Measurements from ENCODE around the gene ABCF3.

Gene ABCF3

GRCh38 chr3:184233127-184233843 lies 47.3 kb downstream of the ABCF3 start:
- in situ Hi-C loops (cut with MboI; ENCODE audit: low pct_unique_long_range_greater_than_20kb, low sequenced_read_pairs, unreplicated experiment) = loop anchor here (25.0 kb wide), 1 partner anchor 346 kb away; the partner anchor contains the start of gene PARL
- TF ChIP-seq, protein P1, sequence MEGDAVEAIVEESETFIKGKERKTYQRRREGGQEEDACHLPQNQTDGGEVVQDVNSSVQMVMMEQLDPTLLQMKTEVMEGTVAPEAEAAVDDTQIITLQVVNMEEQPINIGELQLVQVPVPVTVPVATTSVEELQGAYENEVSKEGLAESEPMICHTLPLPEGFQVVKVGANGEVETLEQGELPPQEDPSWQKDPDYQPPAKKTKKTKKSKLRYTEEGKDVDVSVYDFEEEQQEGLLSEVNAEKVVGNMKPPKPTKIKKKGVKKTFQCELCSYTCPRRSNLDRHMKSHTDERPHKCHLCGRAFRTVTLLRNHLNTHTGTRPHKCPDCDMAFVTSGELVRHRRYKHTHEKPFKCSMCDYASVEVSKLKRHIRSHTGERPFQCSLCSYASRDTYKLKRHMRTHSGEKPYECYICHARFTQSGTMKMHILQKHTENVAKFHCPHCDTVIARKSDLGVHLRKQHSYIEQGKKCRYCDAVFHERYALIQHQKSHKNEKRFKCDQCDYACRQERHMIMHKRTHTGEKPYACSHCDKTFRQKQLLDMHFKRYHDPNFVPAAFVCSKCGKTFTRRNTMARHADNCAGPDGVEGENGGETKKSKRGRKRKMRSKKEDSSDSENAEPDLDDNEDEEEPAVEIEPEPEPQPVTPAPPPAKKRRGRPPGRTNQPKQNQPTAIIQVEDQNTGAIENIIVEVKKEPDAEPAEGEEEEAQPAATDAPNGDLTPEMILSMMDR (IDR thresholded peaks at IDR 0.05; ENCODE audit: extremely low read depth, insufficient read depth, missing control alignments) = no peak
- DNase-seq (ENCODE audit: low spot score) = peak; percentile 14

- TF ChIP-seq, protein P1 (IDR thresholded peaks at IDR 0.05; ENCODE audit: extremely low read depth, insufficient read depth, missing control alignments) = no peak
- in situ Hi-C loops (cut with MboI; ENCODE audit: low pct_unique_long_range_greater_than_20kb, low sequenced_read_pairs, unreplicated experiment) = loop anchor here (25.0 kb wide), 1 partner anchor 347 kb away; the partner anchor contains the start of gene PARL
- peak; percentile 26 for DNase-seq (ENCODE audit: low spot score)
Measured at GRCh38 chr3:184234224-184234623, 48.2 kb downstream of the ABCF3 start.

GRCh38 chr3:184234671-184235380 lies 48.8 kb downstream of the ABCF3 start:
- peak; percentile 12 for DNase-seq (ENCODE audit: low spot score)
- TF ChIP-seq, protein P1 (IDR thresholded peaks at IDR 0.05; ENCODE audit: extremely low read depth, insufficient read depth, missing control alignments) = no peak
- in situ Hi-C loops (cut with MboI; ENCODE audit: low pct_unique_long_range_greater_than_20kb, low sequenced_read_pairs, unreplicated experiment) = loop anchor here (25.0 kb wide), 1 partner anchor 348 kb away; the partner anchor contains the start of gene PARL

DNA sequence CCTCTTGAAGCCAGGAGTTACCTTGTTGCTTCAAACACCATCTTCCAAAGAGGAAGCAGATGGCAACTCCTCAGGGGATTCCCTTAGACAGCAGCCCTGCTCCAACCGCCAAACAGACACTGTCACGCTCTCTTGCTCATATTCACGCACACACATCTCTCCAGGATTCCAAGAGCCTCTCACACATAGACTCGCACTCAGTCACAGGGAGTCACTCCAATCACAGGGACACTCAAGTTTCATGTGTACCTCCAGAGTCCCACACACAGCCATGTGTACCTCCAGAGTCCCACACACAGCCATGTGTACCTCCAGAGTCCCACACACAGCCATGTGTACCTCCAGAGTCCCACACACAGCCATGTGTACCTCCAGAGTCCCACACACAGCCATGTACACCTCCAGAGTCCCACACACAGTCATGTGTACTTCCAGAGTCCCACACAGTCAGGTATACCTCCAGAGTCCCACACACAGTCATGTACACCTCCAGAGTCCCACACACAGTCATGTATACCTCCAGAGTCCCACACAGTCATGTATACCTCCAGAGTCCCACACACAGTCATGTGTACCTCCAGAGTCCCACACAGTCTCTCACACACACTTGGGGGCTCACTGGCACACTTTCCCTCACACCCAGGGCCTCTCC lies 49.5 kb downstream of the ABCF3 start:
- no peak for DNase-seq (ENCODE audit: low spot score)
- in situ Hi-C loops (cut with MboI; ENCODE audit: low pct_unique_long_range_greater_than_20kb, low sequenced_read_pairs, unreplicated experiment) = loop anchor here (25.0 kb wide), 1 partner anchor 348 kb away; the partner anchor contains the start of gene PARL

DNA sequence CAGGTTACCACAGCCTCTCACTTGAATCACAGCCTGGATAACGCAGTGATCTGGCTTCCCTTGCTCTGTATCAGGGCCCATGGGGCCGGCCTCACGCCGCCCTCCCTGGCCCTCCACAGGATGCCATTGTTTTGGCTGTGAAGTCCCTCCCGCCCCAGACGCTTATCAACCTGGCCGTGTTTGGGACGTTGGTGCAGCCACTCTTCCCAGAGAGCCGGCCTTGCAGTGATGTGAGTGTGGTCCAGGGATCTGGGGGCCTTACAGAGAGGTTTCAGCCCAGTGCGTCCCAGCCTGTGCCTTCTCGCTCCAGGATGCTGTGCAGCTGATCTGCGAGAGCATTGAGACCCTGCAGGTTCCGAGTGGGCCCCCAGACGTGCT lies 50.0 kb downstream of the ABCF3 start:
- in situ Hi-C loops (cut with MboI; ENCODE audit: low pct_unique_long_range_greater_than_20kb, low sequenced_read_pairs, unreplicated experiment) = loop anchor here (25.0 kb wide), 1 partner anchor 349 kb away; the partner anchor contains the start of gene PARL
- TF ChIP-seq, protein P1 (IDR thresholded peaks at IDR 0.05; ENCODE audit: extremely low read depth, insufficient read depth, missing control alignments) = no peak
- peak; percentile 9 for DNase-seq (ENCODE audit: low spot score)

More for the DNA sequence above, 49.5 kb downstream of the ABCF3 start:
- TF ChIP-seq, protein P1 (IDR thresholded peaks at IDR 0.05; ENCODE audit: extremely low read depth, insufficient read depth, missing control alignments) = no peak

DNA sequence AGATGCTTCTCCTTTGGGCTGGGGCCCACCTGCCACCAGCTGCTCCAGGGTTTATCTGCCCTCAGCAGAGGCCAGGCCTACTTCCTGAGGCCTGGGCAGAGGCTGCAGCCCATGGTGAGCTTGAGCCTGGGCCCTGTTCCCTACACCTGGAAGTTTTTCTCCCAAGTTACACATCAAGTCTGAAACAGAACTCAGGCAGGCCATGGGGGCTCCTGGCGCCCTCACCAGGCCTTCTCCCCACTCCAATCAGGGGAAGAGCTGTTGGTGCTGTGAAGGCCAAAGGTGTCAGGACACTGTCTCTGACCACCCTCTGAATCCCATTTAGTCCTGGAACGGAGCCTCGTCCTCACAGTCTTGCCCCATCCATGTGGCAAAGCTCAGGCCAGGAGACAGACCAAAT lies 50.6 kb downstream of the ABCF3 start:
- peak; percentile 4 for DNase-seq (ENCODE audit: low spot score)
- TF ChIP-seq, protein P1 (IDR thresholded peaks at IDR 0.05; ENCODE audit: extremely low read depth, insufficient read depth, missing control alignments) = no peak
- in situ Hi-C loops (cut with MboI; ENCODE audit: low pct_unique_long_range_greater_than_20kb, low sequenced_read_pairs, unreplicated experiment) = loop anchor here (25.0 kb wide), 1 partner anchor 349 kb away; the partner anchor contains the start of gene PARL

Measured in GM13977 (cell line).